Adipose tissue (tissue), 3 donors: Measurements from ENCODE around the gene HERC6. TPM values are rescaled to one million over a fixed set of nuclear protein-coding genes. Genes with fewer than 3 reads are reported as not detected.

Experiments
- H3K27ac ChIP-seq: one replicate; pipeline ENCODE4 v1.5.1; 2013; ENCODE audit warnings: low read depth, low read length
- WGBS, 3 donors: extraction: QIAGEN DNeasy Blood & Tissue Kit; methylation state at CpG; one replicate each; pipeline ENCODE4 v1.1.7; 2013; 5-methylcytosine and 5-hydroxymethylcytosine counted together
- polyA plus RNA-seq, 3 donors: library from polyadenylated mRNA; stranded (reverse); fragments of 200-250 nt; gene quantifications; one replicate each; pipeline ENCODE4 v1.2.3, GENCODE V29; 2013
- donor health status: healthy with polysubstance abuse.
- donor health status: Bipolar disorder and iron deficiency.
- donor health status: healthy.

The HERC6 gene
- polyA plus RNA-seq, 3 donors = 1.7 to 5.2 (median 4.0) TPM

GRCh38 chr4:88467392-88467791, 88.7 kb downstream of the HERC6 start:
- no peak overlapping the region for H3K27ac ChIP-seq

DNA sequence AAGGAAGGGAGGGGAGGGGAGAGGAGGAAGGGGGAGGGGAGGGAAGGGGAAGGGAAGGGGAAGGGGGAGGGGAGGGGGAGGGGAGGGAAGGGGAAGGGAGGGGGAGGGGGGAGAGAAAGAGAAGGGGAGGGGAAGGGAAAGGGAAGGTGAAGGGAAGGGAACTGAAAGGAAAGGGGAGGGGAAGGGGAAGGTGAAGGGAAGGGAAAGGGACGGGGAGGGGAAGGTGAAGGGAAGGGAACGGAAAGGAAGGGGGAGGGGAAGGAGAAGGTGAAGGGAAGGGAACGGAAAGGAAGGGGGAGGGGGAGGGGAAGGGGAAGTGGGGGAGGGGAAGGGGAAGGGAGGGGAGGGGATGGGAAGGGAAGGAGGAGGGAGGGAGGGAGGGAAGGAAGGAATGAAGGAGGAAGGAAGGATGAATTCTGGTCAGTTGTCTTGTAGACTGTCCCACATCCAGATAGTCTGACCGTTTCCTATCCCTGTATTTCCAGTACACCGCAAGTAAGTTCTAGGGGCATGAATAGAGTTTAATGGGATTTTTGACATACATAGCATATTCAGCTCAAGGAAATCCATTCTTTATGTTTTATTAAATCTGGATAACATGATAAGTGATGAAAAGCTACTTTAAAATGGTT, 98.7 kb downstream of the HERC6 start:
- H3K27ac ChIP-seq = no peak overlapping the region
- WGBS, 3 donors = 66 to 93% (median 76%) methylated on average over 2 to 5 of the region's 5 CpGs

More at GRCh38 chr4:88467392-88467791, 88.7 kb downstream of the HERC6 start:
- WGBS, 3 donors = 78 to 81% (median 81%) methylated on average over 2 of the region's 2 CpGs

DNA sequence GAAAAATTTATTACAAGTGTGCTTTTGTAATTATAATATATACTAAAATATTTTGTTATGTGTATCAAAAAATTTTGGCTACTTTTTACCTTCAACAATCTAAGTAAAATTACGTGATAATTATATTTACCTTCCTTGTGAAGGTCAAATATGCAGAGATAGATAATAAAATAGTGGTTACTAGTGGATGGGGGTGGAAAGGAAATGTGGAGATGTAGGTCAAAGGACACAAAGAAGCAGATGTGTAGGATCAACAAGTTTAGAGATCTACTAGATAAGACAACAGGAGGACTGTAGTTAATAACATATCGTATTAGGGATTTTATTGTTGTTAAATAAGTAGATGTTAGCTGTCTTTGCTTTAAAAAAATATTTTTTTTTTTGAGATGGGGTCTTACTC, 99.6 kb downstream of the HERC6 start:
- 66 to 98% (median 89%) methylated on average over 2 of the region's 2 CpGs for WGBS, 3 donors
- no peak overlapping the region for H3K27ac ChIP-seq

DNA sequence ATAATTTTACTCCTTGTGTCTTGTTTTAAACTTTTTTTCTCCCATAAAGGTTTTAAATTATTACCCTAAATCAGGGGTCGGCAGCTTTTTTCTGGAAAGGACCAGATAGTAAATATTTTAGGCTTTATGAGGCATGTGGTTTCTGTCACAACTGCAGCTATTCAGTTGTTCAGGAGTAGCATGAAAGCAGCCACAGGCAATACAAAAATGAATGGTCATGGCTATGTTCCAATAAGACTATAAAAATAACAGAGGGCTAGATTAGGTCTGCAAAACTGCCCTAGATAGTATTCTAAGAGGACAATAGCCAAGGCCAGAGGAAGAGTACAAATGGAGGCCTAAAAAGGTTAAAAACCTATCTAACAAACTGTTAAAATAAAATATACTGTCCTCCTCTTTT, 102.9 kb downstream of the HERC6 start:
- WGBS, 3 donors = 60 to 78% (median 64%) methylated on average over 1 of the region's 1 CpG
- H3K27ac ChIP-seq = no peak overlapping the region

GRCh38 chr4:88489100-88489761, 110.6 kb downstream of the HERC6 start:
- 60 to 81% (median 64%) methylated on average over 4 of the region's 4 CpGs for WGBS, 3 donors
- no peak overlapping the region for H3K27ac ChIP-seq

Other genes with a start within 250 kb of the HERC6 start
- under 1 TPM; 0.22 to 0.89 (median 0.31) TPM for gene ABCG2, start 220.2 kb upstream of the HERC6 start, polyA plus RNA-seq
- 1 to 10 TPM; 4.4 to 7.5 (median 7.3) TPM for gene PPM1K, start 94.3 kb upstream of the HERC6 start, polyA plus RNA-seq
- 1 to 10 TPM; 3.2 to 3.7 (median 3.7) TPM for gene HERC5, start 78.3 kb downstream of the HERC6 start, polyA plus RNA-seq
- gene PYURF, start 144.9 kb downstream of the HERC6 start, polyA plus RNA-seq = 100 to 1,000 TPM in 2 of 3 donors, 10 to 100 TPM in 1; 70.5 to 114 (median 113) TPM
- gene HERC3, start 213.6 kb downstream of the HERC6 start, polyA plus RNA-seq = 1 to 10 TPM; 3.7 to 8.5 (median 7.2) TPM